Lung (tissue), 12 donors: ENCODE measurements around the gene NBEAL1. TPM values are rescaled to one million over a fixed set of nuclear protein-coding genes. Genes with fewer than 3 reads are reported as not detected.
"Not testable (repeated sequence)": the region's sequence is repeated elsewhere in the genome, so short reads cannot be mapped to it uniquely, and the experiment has no call there.

Experiments
- ATAC-seq: fragments of 200-7000 bp; cut with Tn5 transposase; one replicate; pipeline ENCODE4 v1.9.1; 2020; ENCODE audit warnings: moderate number of reproducible peaks; ENCODE audit not compliant: insufficient read depth, low FRiP score
- DNase-seq, 3 donors: peaks; one replicate each; pipeline ENCODE4 v3.0.0-alpha.2; 2013 to 2017
- H3K27ac ChIP-seq, 2 donors: one replicate each; pipeline ENCODE4 v1.5.1; 2013; ENCODE audit warnings: mild to moderate bottlenecking in 2 of 2, moderate library complexity in 2 of 2, control low read depth in 1 of 2, inconsistent platforms in 1 of 2, low read depth in 1 of 2, low read length in 1 of 2
- H3K27me3 ChIP-seq, 3 donors: one replicate each; pipeline ENCODE4 v1.5.1; 2013; ENCODE audit warnings: low read length in 2 of 3; ENCODE audit not compliant: control insufficient read depth in 3 of 3, insufficient read depth in 3 of 3
- H3K36me3 ChIP-seq, 4 donors: one replicate each; pipeline ENCODE4 v1.5.1; 2013; ENCODE audit warnings: low read length in 4 of 4, mild to moderate bottlenecking in 1 of 4, moderate library complexity in 1 of 4; ENCODE audit not compliant: control insufficient read depth in 4 of 4, insufficient read depth in 4 of 4
- H3K4me1 ChIP-seq, 5 donors: one replicate each; pipeline ENCODE4 v1.5.1; 2013; ENCODE audit warnings: low read length in 5 of 5, mild to moderate bottlenecking in 2 of 5, moderate library complexity in 1 of 5; ENCODE audit not compliant: control insufficient read depth in 5 of 5, insufficient read depth in 5 of 5
- H3K4me3 ChIP-seq: one replicate; pipeline ENCODE4 v1.5.1; 2013; ENCODE audit warnings: mild to moderate bottlenecking, control low read depth, moderate library complexity
- H3K9ac ChIP-seq, 2 donors: one replicate each; pipeline ENCODE4 v1.5.1; 2013; ENCODE audit warnings: low read length in 2 of 2, control low read depth in 1 of 2; ENCODE audit not compliant: insufficient read depth in 1 of 2
- H3K9me3 ChIP-seq, 4 donors: one replicate each; pipeline ENCODE4 v1.5.1; 2013; ENCODE audit warnings: low read length in 3 of 4, mild to moderate bottlenecking in 1 of 4, moderate library complexity in 1 of 4; ENCODE audit not compliant: control insufficient read depth in 4 of 4, insufficient read depth in 3 of 4
- CTCF ChIP-seq: IDR thresholded peaks from 2 replicates; pipeline ENCODE4 v1.5.1; 2012; ENCODE audit warnings: mild to moderate bottlenecking; ENCODE audit errors: control extremely low read depth, extremely low read depth
- WGBS, 2 donors: extraction: QIAGEN DNeasy Blood & Tissue Kit; methylation state at CpG; one replicate each; pipeline ENCODE4 v1.1.7; 2013; 5-methylcytosine and 5-hydroxymethylcytosine counted together
- polyA plus RNA-seq, 2 donors: library from polyadenylated mRNA; stranded (reverse); fragments of 200-250 nt; gene quantifications; one replicate each; pipeline ENCODE4 v1.2.1, GENCODE V29; 2013
- total RNA-seq, 2 donors: library from RNA; depleted of rRNA in 1 of 2; stranded (reverse); fragments of >200 nt in 1 of 2; gene quantifications; one replicate each; pipeline ENCODE4 v1.2.1, GENCODE V29; 2014 to 2021
- donor health status: control.
- donor health status: control.
- donor health status: Bipolar disorder and iron deficiency.
- donor health status: healthy.
- donor health status: DM: yes; HTN: yes; CAD: no.

Gene NBEAL1
- total and polyA plus RNA-seq, 4 donors, result 5.9 to 138 (median 25.3) TPM

DNA sequence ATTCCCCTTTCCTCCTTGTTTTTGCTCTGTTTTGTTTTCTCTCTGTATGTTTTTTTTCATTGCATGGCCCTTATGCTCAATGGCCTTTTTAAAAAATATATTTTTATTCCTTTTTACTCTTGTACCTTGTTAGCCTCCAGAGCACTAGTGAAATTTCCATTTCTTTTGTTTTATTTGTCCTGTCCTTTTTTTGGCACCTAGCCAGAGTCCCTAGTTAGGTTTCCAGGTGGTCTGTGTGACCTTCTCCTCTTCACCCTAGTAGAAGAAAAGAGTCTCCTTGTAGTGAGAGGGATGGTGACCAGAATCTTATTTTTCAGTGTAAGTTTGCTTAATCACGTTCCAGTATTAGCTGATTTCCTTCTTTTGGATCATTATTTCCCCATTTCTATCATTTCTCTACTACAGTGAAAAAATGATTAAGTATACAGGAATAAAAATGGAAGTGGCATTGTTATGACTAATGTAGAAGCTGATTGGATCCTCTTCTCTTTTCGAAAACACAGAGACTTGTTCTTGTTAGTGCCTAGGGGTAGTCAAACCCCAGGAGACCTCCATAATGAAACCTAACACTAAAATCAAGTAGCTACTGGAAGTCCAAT is 65.9 kb downstream of the NBEAL1 start:
- Histone ChIP-seq H3K9ac (no peak overlapping the region), H3K9me3 (no peaks in the 10 kb centered on the region), H3K27me3 (no peaks in the 10 kb centered on the region), H3K4me1 (no peaks in the 10 kb centered on the region), H3K27ac (no peak overlapping the region), H3K36me3 (peaks cover 0 to 17% (median 6%) of the 10 kb centered on the region in 4 donors), H3K4me3 (no peak overlapping the region)
- WGBS, 2 donors, result 82 to 89% methylated on average over 2 of the region's 2 CpGs
- TF ChIP-seq CTCF, result no peak
- ATAC-seq, result no peak
- DNase-seq, result no peak

DNA sequence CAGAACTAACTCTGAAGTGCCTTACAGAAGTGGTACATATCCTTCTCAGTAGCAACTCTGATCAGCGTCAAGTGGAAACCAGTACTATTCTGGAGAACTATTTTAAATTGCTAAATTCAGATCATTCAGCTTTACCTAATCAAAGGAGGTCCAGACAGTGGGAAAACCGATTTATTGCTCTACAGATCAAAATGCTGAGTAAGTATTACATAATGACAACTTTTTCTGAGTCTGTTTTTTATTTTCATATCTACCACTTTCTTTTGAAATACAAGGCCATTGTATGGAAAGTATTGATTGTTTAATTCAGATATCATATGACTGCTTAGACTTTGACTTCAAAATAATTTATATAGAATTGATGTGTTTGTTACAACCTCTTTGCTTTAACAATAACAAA is 68.7 kb downstream of the NBEAL1 start:
- 80 to 91% methylated on average over 2 of the region's 2 CpGs for WGBS, 2 donors
- Histone ChIP-seq H3K4me3 (no peak overlapping the region), H3K9me3 (no peaks in the 10 kb centered on the region), H3K9ac (no peak overlapping the region), H3K36me3 (peaks cover 0 to 13% (median 4%) of the 10 kb centered on the region in 4 donors), H3K4me1 (no peaks in the 10 kb centered on the region), H3K27me3 (no peaks in the 10 kb centered on the region), H3K27ac (no peak overlapping the region)
- ATAC-seq (no peak), DNase-seq (no peak)
- TF ChIP-seq CTCF, result no peak

GRCh38 chr2:203086381-203086780 is 71.7 kb downstream of the NBEAL1 start:
- not testable (repeated sequence) for H3K27ac ChIP-seq, H3K27me3 ChIP-seq, ATAC-seq, H3K4me3 ChIP-seq, DNase-seq, H3K4me1 ChIP-seq, H3K9me3 ChIP-seq, H3K9ac ChIP-seq, H3K36me3 ChIP-seq
- WGBS, 2 donors, result 98 to 100% methylated on average over 1 of the region's 1 CpG

GRCh38 chr2:203090721-203091120 is 76.0 kb downstream of the NBEAL1 start:
- ATAC-seq, H3K9me3 ChIP-seq, H3K27me3 ChIP-seq, H3K36me3 ChIP-seq, H3K4me1 ChIP-seq, DNase-seq, H3K4me3 ChIP-seq, H3K27ac ChIP-seq, H3K9ac ChIP-seq: not testable (repeated sequence)
- 94 to 99% methylated on average over 4 of the region's 4 CpGs for WGBS, 2 donors
